22Rv1 (cell line): ENCODE measurements around the gene PARD3.

ENCODE experiments used
- CTCF ChIP-seq: fragments of 450-650 bp; IDR thresholded peaks from 2 replicates; pipeline ENCODE4 v1.5.1; 2017; ENCODE audit warnings: mild to moderate bottlenecking
- ZFX ChIP-seq: fragments of 450-650 bp; IDR thresholded peaks from 2 replicates; pipeline ENCODE4 v1.6.1; 2017; ENCODE audit warnings: antibody characterized with exemption, borderline replicate concordance

GRCh38 chr10:34288634-34289033 is 526.5 kb downstream of the PARD3 start:
- TF ChIP-seq CTCF (no peak), ZFX (no peak)
